ENCODE results near the gene UBR4.
A peak's percentile ranks its signal among the peaks of the same experiment; 100 is the strongest.
"Not testable (repeated sequence)": the region's sequence is repeated elsewhere in the genome, so short reads cannot be mapped to it uniquely, and the experiment has no call there.

UBR4 gene

DNA sequence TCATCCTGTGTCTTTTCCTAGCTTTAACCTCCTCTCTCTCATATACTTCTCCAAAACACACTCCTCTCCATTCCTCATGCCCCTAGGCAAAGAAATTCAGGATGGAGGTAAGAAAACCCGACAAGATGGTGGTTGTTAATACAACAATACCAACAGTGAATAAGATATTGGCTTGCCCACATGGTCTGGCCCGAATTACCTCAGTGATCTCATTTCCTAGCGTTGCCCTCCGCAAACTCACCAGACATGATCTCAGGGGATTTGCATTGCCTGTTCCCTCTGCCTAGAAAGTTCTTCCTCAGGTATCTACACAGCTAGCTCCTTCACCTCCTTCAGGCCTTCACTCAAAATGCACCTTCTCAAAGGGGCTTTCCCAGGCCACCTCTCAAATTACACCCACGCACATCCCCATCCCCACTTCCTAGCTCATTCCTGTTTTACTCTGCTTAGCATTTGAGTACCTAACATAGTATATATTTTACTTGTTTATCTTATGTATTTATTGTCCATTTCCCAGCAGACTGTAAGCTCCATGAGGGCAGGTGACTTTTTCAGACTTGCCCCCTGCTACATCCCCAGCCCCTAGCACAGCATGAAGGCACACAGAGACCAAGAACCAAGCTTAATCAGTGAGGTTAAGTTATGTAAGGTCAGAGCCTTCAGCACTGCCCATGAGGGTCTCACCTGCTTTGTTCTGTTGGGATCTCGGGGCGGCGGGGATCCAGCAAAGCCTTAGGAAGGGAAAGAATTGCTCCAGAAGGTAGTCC lies 10.2 kb upstream of the UBR4 start:
- DNase-seq (ENCODE audit: low spot score): no peak

- DNase-seq (ENCODE audit: low spot score): no peak
These were observed 9.4 kb upstream of the UBR4 start for GRCh38 chr1:19219451-19219850.

GRCh38 chr1:19216585-19216984 lies 6.5 kb upstream of the UBR4 start:
- not testable (repeated sequence) for DNase-seq (ENCODE audit: low spot score)

DNA sequence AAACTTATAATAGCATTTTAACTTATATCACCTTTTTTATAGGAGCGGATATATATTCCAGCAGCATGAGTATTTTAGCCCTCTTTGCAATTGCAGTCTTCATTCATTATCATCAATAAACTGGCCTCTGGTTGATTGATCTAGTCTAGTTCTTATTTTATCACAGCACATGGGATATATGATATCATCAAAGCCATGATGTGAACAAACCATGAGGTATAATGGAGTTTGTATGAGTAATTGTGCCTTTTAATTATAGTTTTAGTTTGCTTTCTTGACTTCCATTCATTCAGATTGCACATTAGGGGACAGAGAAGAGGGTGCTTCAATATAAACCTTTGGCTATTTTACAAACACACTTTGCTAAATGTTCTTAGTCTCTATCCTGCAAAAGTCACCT lies 3.5 kb upstream of the UBR4 start:
- no peak for DNase-seq (ENCODE audit: low spot score)

DNA sequence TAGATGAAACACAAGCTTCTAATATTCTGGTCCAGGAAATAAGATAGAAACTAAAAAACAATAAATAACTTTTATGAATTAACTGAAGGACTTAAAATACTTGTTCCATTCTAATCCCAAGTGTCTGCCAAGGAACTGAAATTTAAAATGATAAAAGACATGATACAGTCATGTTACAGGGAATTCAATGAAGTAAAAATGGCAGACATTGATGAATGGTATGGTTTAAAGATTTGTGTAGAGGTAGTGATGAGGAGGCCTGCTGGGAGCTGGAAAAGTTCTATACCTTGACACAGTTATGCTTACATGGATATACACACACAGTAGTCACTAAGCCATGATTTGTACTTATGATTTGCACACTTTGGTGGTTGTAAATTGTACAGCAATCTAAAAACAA lies 2.1 kb upstream of the UBR4 start:
- DNase-seq (ENCODE audit: low spot score): no peak

GRCh38 chr1:19210772-19211549 lies 895 bp upstream of the UBR4 start:
- no peak for DNase-seq (ENCODE audit: low spot score)

GRCh38 chr1:19209439-19209989 lies 552 bp downstream of the UBR4 start:
- peak; percentile 17 for DNase-seq (ENCODE audit: low spot score)

GRCh38 chr1:19208710-19209438 lies 1.2 kb downstream of the UBR4 start:
- no peak for DNase-seq (ENCODE audit: low spot score)

GRCh38 chr1:19206947-19207346 lies 3.1 kb downstream of the UBR4 start:
- DNase-seq (ENCODE audit: low spot score): no peak

- no peak for DNase-seq (ENCODE audit: low spot score)
These were observed 4.2 kb downstream of the UBR4 start for GRCh38 chr1:19205845-19206244.

DNA sequence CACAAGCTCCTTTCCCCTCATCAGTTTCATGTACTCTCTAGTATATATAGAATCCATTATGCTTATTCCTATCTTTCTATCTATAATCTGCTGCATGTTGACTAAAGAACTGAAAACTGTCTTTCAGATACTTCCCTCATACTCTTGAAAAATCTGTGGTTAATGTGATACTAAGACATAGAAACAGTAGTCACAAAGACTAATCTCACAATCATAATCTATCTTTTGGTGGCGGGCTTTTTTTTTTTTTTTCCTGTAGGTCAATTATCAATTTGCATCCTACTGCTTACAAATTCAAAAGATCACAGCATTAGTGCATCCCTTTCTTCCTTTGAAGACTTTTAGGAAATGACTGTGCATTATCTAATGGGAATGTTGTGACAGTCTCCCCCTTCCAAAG lies 4.7 kb downstream of the UBR4 start:
- no peak for DNase-seq (ENCODE audit: low spot score)

DNA sequence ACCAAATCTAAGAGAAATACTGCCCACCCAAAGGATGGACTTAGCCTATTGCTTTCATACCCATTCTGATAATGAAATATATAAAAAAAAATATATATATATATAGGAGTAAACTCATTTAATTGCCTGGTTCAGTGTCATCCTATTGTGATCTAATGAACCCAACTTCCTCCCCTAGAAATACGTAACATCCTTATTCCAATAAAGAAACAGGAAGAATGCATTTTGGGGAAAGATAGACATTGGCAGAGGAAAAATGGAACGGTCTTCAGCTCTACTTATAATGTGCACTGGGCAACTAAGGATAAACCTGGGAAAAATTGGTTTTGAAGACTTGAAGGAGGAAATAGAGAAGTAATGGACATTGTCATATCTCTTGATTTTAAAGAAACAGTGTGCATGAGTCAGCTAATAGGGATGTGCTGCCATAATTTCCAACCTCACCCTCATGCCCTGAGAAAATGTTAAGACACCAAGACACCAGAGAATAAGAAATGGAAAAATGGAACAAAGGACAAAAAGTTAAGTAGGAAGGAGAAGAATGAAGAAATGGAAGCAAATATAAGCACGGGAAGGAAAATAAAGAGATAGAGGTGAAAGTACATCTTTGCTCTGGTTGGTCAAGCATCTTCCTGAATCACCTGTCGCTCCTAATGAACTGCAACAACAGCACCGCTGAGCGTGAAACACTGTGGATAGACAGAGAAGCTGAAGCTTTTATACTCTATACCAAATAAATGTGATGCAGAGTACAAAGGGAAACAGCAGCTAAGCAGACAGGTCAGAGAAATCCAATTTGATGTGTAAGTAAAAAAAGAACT lies 5.4 kb downstream of the UBR4 start:
- no peak for DNase-seq (ENCODE audit: low spot score)

GRCh38 chr1:19203440-19203839 lies 6.6 kb downstream of the UBR4 start:
- no peak for DNase-seq (ENCODE audit: low spot score)

GRCh38 chr1:19202396-19202795 lies 7.7 kb downstream of the UBR4 start:
- DNase-seq (ENCODE audit: low spot score): no peak

- DNase-seq (ENCODE audit: low spot score): no peak
These were observed 10.0 kb downstream of the UBR4 start for GRCh38 chr1:19199969-19200604.

DNA sequence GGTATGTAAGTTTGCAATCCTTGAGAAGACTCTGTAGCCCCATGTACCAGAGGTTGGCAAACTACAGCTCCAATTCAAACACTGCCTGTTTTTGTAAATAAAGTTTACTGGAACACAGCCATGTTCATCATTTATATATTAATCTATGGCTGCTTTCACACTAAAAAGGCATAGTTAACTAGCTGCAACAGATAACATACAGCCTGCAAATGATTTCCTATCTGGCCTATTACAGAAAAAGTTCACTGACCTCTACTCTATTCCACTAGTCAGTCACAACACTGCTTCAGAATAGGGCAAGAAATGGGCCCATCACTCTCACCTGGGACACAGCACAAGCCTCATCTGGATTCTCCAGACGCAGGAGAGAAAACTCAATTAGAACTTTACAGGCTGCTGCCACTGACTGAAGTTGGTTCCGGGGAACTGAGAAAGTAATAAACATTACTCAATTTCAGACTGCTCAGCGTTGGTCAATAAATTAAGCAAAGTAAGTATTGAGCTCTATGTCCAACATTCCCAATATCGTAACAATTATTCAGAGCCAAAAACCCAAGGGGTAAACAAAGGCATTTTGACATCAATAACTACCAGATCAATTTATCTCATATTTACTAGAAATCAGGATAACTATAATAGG lies 10.6 kb downstream of the UBR4 start:
- no peak for DNase-seq (ENCODE audit: low spot score)

GRCh38 chr1:19198820-19199219 lies 11.2 kb downstream of the UBR4 start:
- no peak for DNase-seq (ENCODE audit: low spot score)

GRCh38 chr1:19197845-19198244 lies 12.2 kb downstream of the UBR4 start:
- no peak for DNase-seq (ENCODE audit: low spot score)

DNA sequence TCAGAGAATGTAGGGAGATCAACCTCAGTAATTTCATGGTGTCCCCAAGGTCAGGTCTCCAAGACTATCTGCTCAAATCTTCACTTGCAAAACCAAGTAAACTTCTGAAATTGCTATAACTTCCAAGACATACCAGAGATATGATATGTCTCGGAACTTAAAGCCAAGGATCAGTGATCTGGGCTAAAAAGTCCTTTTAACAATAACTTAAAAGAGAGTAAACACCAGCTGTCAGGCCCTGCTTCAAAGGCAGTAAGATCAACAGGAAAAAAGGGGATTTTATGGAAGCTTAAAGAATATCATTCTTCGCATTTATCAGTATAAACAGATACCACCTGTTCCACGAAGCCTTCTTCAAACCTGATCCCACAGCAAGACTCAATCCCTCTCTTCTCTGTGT lies 13.7 kb downstream of the UBR4 start:
- DNase-seq (ENCODE audit: low spot score): no peak

DNA sequence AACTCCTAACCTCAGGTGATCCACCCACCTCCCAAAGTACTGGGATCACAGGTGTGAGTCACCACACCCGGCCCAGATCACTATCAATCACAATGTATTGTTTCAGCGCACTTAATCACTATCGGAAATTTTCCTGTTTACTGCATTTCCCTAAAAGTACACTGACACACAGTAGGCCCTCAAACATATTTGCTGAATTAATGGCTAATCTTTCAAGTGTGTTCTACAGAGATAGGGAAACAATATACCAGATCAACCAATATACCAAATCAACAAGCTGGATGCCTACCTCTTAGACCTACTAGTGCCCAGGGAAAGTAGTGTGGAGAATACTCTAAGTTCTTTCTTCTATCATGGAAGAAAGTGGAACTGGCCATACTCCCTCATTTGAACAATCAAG lies 17.1 kb downstream of the UBR4 start:
- DNase-seq (ENCODE audit: low spot score): no peak

DNA sequence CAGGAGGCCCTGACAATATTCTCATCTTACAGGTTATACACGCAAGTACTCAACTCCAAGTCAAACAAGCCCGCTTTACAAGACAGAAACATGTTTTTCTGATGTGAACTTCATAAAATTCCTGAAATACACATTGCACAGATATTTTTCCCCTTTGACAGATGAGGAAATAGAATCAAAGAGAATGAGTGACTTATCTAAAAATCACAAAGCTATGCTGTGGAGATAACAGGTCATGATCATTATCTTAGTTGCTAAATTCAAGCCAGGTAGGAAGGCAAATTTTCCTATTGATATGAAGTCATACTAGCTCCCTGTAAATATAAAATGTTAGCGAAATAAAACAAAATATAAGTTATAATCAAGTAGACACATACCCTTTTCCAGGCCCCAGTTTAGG lies 18.3 kb downstream of the UBR4 start:
- DNase-seq (ENCODE audit: low spot score): no peak
